Type B pancreatic cell (in vitro differentiated cells): Measurements from ENCODE around the gene RAD23A. TPM values are rescaled to one million over a fixed set of nuclear protein-coding genes. Genes with fewer than 3 reads are reported as not detected.
"Not testable (repeated sequence)": the region's sequence is repeated elsewhere in the genome, so short reads cannot be mapped to it uniquely, and the experiment has no call there.

Experiments used
- DNase-seq: peaks from one replicate; pipeline ENCODE4 v3.0.0; 2021; ENCODE audit warnings: mixed read lengths; ENCODE audit not compliant: unreplicated experiment; ENCODE audit errors: extremely low spot score
- H3K27ac Mint-ChIP-seq: 2 replicates; pipeline ENCODE4 v1.8.0; 2021; ENCODE audit warnings: mild to moderate bottlenecking, mixed read lengths
- H3K27me3 Mint-ChIP-seq: 2 replicates; pipeline ENCODE4 v1.8.0; 2021; ENCODE audit warnings: mixed read lengths
- H3K36me3 Mint-ChIP-seq: 2 replicates; pipeline ENCODE4 v1.8.0; 2021; ENCODE audit warnings: mixed read lengths
- H3K4me1 Mint-ChIP-seq: one replicate; pipeline ENCODE4 v1.8.0; 2021; ENCODE audit warnings: mixed read lengths; ENCODE audit not compliant: unreplicated experiment
- H3K4me3 Mint-ChIP-seq: 2 replicates; pipeline ENCODE4 v1.8.0; 2021; ENCODE audit warnings: mild to moderate bottlenecking, mixed read lengths
- H3K9me3 Mint-ChIP-seq: 2 replicates; pipeline ENCODE4 v1.8.0; 2021; ENCODE audit warnings: mixed read lengths
- CTCF ChIP-seq: fragments of 200-600 bp; sonication (generic); conservative IDR thresholded peaks from 2 replicates; pipeline ENCODE4 v1.5.0; 2021; ENCODE audit warnings: antibody characterized with exemption, mild to moderate bottlenecking
- total RNA-seq: library from RNA; stranded (reverse); gene quantifications from 2 replicates; pipeline ENCODE4 v1.2.1, GENCODE V29; 2021; ENCODE audit warnings: low replicate concordance

Gene RAD23A
- total RNA-seq, 1 donor from 2014 or later: 77.1 TPM

GRCh38 chr19:12975221-12975741, 29.6 kb downstream of the RAD23A start:
- DNase-seq: no peak
- Mint-ChIP-seq H3K27ac (no peak overlapping the region), H3K4me1 (peaks cover 6% of the 10 kb centered on the region), H3K9me3 (no peaks in the 10 kb centered on the region), H3K4me3 (no peak overlapping the region), H3K36me3 (no peaks in the 10 kb centered on the region), H3K27me3 (peaks cover 27% of the 10 kb centered on the region)
- TF ChIP-seq CTCF: no peak

- H3K27me3 Mint-ChIP-seq: peaks cover 25% of the 10 kb centered on the region
- not testable (repeated sequence) for H3K4me1 Mint-ChIP-seq, H3K4me3 Mint-ChIP-seq, H3K36me3 Mint-ChIP-seq, DNase-seq, H3K27ac Mint-ChIP-seq, H3K9me3 Mint-ChIP-seq
Measured at GRCh38 chr19:12976109-12976508, 30.4 kb downstream of the RAD23A start.

GRCh38 chr19:12979974-12980373, 34.3 kb downstream of the RAD23A start:
- peaks cover 8% of the 10 kb centered on the region for H3K4me1 Mint-ChIP-seq
- H3K27me3 Mint-ChIP-seq: peaks cover 25% of the 10 kb centered on the region
- H3K27ac Mint-ChIP-seq: no peak overlapping the region
- H3K9me3 Mint-ChIP-seq: no peaks in the 10 kb centered on the region
- no peak overlapping the region for H3K4me3 Mint-ChIP-seq
- DNase-seq: no peak
- H3K36me3 Mint-ChIP-seq: no peaks in the 10 kb centered on the region
- no peak for TF ChIP-seq CTCF

GRCh38 chr19:12982648-12983047, 37.0 kb downstream of the RAD23A start:
- peaks cover 16% of the 10 kb centered on the region for H3K4me1 Mint-ChIP-seq
- no peaks in the 10 kb centered on the region for H3K36me3 Mint-ChIP-seq
- no peak for TF ChIP-seq CTCF
- H3K9me3 Mint-ChIP-seq: no peaks in the 10 kb centered on the region
- no peak for DNase-seq
- no peak overlapping the region for H3K27ac Mint-ChIP-seq
- H3K27me3 Mint-ChIP-seq: peaks cover 47% of the 10 kb centered on the region
- H3K4me3 Mint-ChIP-seq: no peak overlapping the region

GRCh38 chr19:12983091-12983490, 37.4 kb downstream of the RAD23A start:
- Mint-ChIP-seq H3K4me1 (peaks cover 11% of the 10 kb centered on the region), H3K9me3 (no peaks in the 10 kb centered on the region), H3K27me3 (peaks cover 44% of the 10 kb centered on the region)

More at GRCh38 chr19:12983091-12983490, 37.4 kb downstream of the RAD23A start:
- TF ChIP-seq CTCF: no peak
- Mint-ChIP-seq H3K27ac (no peak overlapping the region), H3K36me3 (no peaks in the 10 kb centered on the region), H3K4me3 (no peak overlapping the region)
- DNase-seq: no peak
